Measurements from ENCODE around the gene RPS26. TPM values are rescaled to one million over a fixed set of nuclear protein-coding genes. Genes with fewer than 3 reads are reported as not detected.
A peak's percentile ranks its signal among the peaks of the same experiment; 100 is the strongest.

Gene RPS26
- total RNA-seq, 1 experiment from 2014 or later = 46.4 TPM

- BruUV-seq (replicated peaks) = no TSS peak
- intact Hi-C loops (cut with micrococcal nuclease; ENCODE audit: unreplicated experiment) = loop anchor here (2.0 kb wide), 1 partner anchor 32 kb away; the partner anchor contains the start of gene SUOX
- TF ChIP-seq SIN3A (IDR thresholded peaks at IDR 0.05; ENCODE audit: borderline replicate concordance, insufficient read depth, low read depth, low read length) = no peak
- TF ChIP-seq POLR2AphosphoS5 (IDR thresholded peaks at IDR 0.05; ENCODE audit: low read depth, low read length) = no peak
- no peak for TF ChIP-seq CTCF (IDR thresholded peaks at IDR 0.05)
- TF ChIP-seq REST (IDR thresholded peaks at IDR 0.05; ENCODE audit: insufficient read depth in 1 of 2, low read depth in 2 of 2, low read length in 1 of 2) = no peak
- TF ChIP-seq TCF7L2 (IDR thresholded peaks at IDR 0.05; ENCODE audit: low read depth, low read length) = no peak
- H3K27me3 ChIP-seq (ENCODE audit: control insufficient read depth, insufficient read depth, low read length) = no peaks in the 10 kb centered on the region
- CTCF ChIA-PET = interaction anchor here (0.6 to 1.2 kb wide), 5 partner anchors 32 to 291 kb away, joined by 3 to 8 read pairs (median 3); partner anchors contain the start of gene SUOX
- POLR2A ChIA-PET = no interaction called here
- H3K36me3 ChIP-seq (ENCODE audit: control insufficient read depth, insufficient read depth, low read length) = no peaks in the 10 kb centered on the region
- in situ Hi-C loops (cut with HindIII; ENCODE audit: low pct_unique_long_range_greater_than_20kb, low sequenced_read_pairs) = no loop called here
- H3K4me3 ChIP-seq (ENCODE audit: low read depth in 2 of 2, low read length in 2 of 2) = no peak overlapping the region
- H3K4me1 ChIP-seq (ENCODE audit: control insufficient read depth, insufficient read depth, low read length) = no peaks in the 10 kb centered on the region
- ATAC-seq = 0 out of 2 replicates have a peak, but pooled peaks have one; percentile 34
- H3K27ac ChIP-seq (ENCODE audit: low read length) = no peak overlapping the region
- DNase-seq (ENCODE audit: low read depth, low spot score) = no peak
- H3K9me3 ChIP-seq (ENCODE audit: control insufficient read depth, insufficient read depth, low read depth, low read length) = no peaks in the 10 kb centered on the region
Observed at GRCh38 chr12:56029166-56029519, 12.6 kb upstream of the RPS26 start.

- no peak for TF ChIP-seq POLR2AphosphoS5 (IDR thresholded peaks at IDR 0.05; ENCODE audit: low read depth, low read length)
- peak; percentile 83 for TF ChIP-seq CTCF (IDR thresholded peaks at IDR 0.05)
- TF ChIP-seq REST (IDR thresholded peaks at IDR 0.05; ENCODE audit: insufficient read depth in 1 of 2, low read depth in 2 of 2, low read length in 1 of 2) = no peak
- in situ Hi-C loops (cut with HindIII; ENCODE audit: low pct_unique_long_range_greater_than_20kb, low sequenced_read_pairs) (no loop called here), intact Hi-C loops (cut with micrococcal nuclease; ENCODE audit: unreplicated experiment) (loop anchor here (2.0 kb wide), 1 partner anchor 33 kb away; the partner anchor contains the start of gene SUOX)
- Histone ChIP-seq H3K36me3 (ENCODE audit: control insufficient read depth, insufficient read depth, low read length) (no peaks in the 10 kb centered on the region), H3K27ac (ENCODE audit: low read length) (no peak overlapping the region), H3K4me3 (ENCODE audit: low read depth in 2 of 2, low read length in 2 of 2) (no peak overlapping the region), H3K4me1 (ENCODE audit: control insufficient read depth, insufficient read depth, low read length) (no peaks in the 10 kb centered on the region), H3K9me3 (ENCODE audit: control insufficient read depth, insufficient read depth, low read depth, low read length) (no peaks in the 10 kb centered on the region), H3K27me3 (ENCODE audit: control insufficient read depth, insufficient read depth, low read length) (no peaks in the 10 kb centered on the region)
- ATAC-seq (peak; percentile 87), DNase-seq (ENCODE audit: low read depth, low spot score) (no peak)
- BruUV-seq (replicated peaks) = no TSS peak
- ChIA-PET CTCF (interaction anchor here (0.6 to 1.2 kb wide), 7 partner anchors 18 to 291 kb away, joined by 3 to 8 read pairs (median 3); partner anchors contain the start of gene SUOX), POLR2A (no interaction called here)
Observed at GRCh38 chr12:56029666-56030293, 11.9 kb upstream of the RPS26 start.
